ENCODE results near the gene TLX3.

- TF ChIP-seq PATZ1 (CRISPR knock-in tag; IDR thresholded peaks at IDR 0.05; ENCODE audit: borderline replicate concordance) = no peak
- TF ChIP-seq ZFP3 (CRISPR knock-in tag; IDR thresholded peaks at IDR 0.05) = no peak
- no peak for TF ChIP-seq CREB5 (CRISPR knock-in tag; IDR thresholded peaks at IDR 0.05; ENCODE audit: low read depth)
- peak; percentile 76 for TF ChIP-seq ISL1 (CRISPR knock-in tag; IDR thresholded peaks at IDR 0.05)
Observed at GRCh38 chr5:171268700-171269620, 40.1 kb upstream of the TLX3 start.
